Vagina (tissue), 2 donors: ENCODE measurements around the gene CCDC12. TPM values are rescaled to one million over a fixed set of nuclear protein-coding genes. Genes with fewer than 3 reads are reported as not detected.

ENCODE experiments used
- DNase-seq, 2 donors: peaks; one replicate each; pipeline ENCODE4 v3.0.0-alpha.2; 2017; ENCODE audit errors: extremely low spot score in 2 of 2
- H3K27ac ChIP-seq: fragments of 200-600 bp; sonication (generic); one replicate; pipeline ENCODE4 v1.5.1; 2019
- H3K27me3 ChIP-seq: fragments of 200-600 bp; sonication (generic); one replicate; pipeline ENCODE4 v1.5.1; 2019
- H3K36me3 ChIP-seq, 2 donors: fragments of 200-600 bp; sonication (generic); one replicate each; pipeline ENCODE4 v1.5.1; 2017 to 2019
- H3K4me1 ChIP-seq: fragments of 200-600 bp; sonication (generic); one replicate; pipeline ENCODE4 v1.5.1; 2019
- H3K4me3 ChIP-seq, 2 donors: fragments of 200-600 bp; sonication (generic); 1 replicate in 1 of 2; 2 replicates in 1 of 2; pipeline ENCODE4 v1.5.1; 2016 to 2019
- H3K9me3 ChIP-seq: fragments of 200-600 bp; sonication (generic); one replicate; pipeline ENCODE4 v1.5.1; 2019
- CTCF ChIP-seq, 3 experiments: fragments of 450-650 bp in 2 of 3; fragments of 200-600 bp in 1 of 3; sonication (generic) in 1 of 3; IDR thresholded peaks; one replicate each; pipeline ENCODE4 v1.5.1; 2017 to 2019; ENCODE audit warnings: antibody characterized with exemption in 3 of 3, mild to moderate bottlenecking in 2 of 3, moderate library complexity in 2 of 3
- POLR2A ChIP-seq, 2 donors: fragments of 450-650 bp; IDR thresholded peaks; one replicate each; pipeline ENCODE4 v1.6.1; 2017; ENCODE audit warnings: antibody characterized with exemption in 2 of 2, mild to moderate bottlenecking in 2 of 2, moderate library complexity in 2 of 2
- POLR2AphosphoS5 ChIP-seq, 2 donors: sonication (generic); formaldehyde crosslinking; IDR thresholded peaks; one replicate each; pipeline ENCODE4 v1.9.0; 2017; ENCODE audit warnings: antibody characterized with exemption in 2 of 2, mild to moderate bottlenecking in 2 of 2, low read depth in 1 of 2; ENCODE audit not compliant: insufficient read depth in 1 of 2
- intact Hi-C: fragments of 100-400 bp; cut with DNase I; formaldehyde crosslinking; loops from one replicate; pipeline ENCODE4 v1.15.1; 2023
- total RNA-seq: library from RNA; depleted of rRNA; stranded (reverse); fragments of >200 nt; gene quantifications from one replicate; pipeline ENCODE4 v1.2.3, GENCODE V29; 2016

Gene CCDC12
- total RNA-seq, 1 donor from 2014 or later = 55.5 TPM

GRCh38 chr3:46882377-46883053 is 94.0 kb downstream of the CCDC12 start:
- Histone ChIP-seq H3K27me3 (no peaks in the 10 kb centered on the region), H3K27ac (peak overlapping the region; percentile 89), H3K4me3 (peak overlapping the region; percentile 62 to 71), H3K9me3 (no peaks in the 10 kb centered on the region), H3K36me3 (no peaks in the 10 kb centered on the region), H3K4me1 (peaks cover 58% of the 10 kb centered on the region)
- no peak for DNase-seq
- intact Hi-C loops = loop anchor here (2.0 kb wide), 1 partner anchor 16 kb away; no protein-coding TSS in a partner anchor
- TF ChIP-seq POLR2AphosphoS5 (IDR thresholded peaks at IDR 0.05; ENCODE audit: insufficient read depth in 1 of 2, low read depth in 1 of 2) = peak in 1 of 2 donors; percentile 45
- peak in 1 of 2 donors; percentile 27 for TF ChIP-seq POLR2A (IDR thresholded peaks at IDR 0.05)
- no peak for TF ChIP-seq CTCF (IDR thresholded peaks at IDR 0.05)

- TF ChIP-seq POLR2A (IDR thresholded peaks at IDR 0.05) (no peak), POLR2AphosphoS5 (IDR thresholded peaks at IDR 0.05; ENCODE audit: insufficient read depth in 1 of 2, low read depth in 1 of 2) (no peak), CTCF (IDR thresholded peaks at IDR 0.05) (no peak)
- Histone ChIP-seq H3K4me3 (peak overlapping the region; percentile 62 to 71), H3K9me3 (no peaks in the 10 kb centered on the region), H3K27ac (peak overlapping the region; percentile 89), H3K27me3 (no peaks in the 10 kb centered on the region), H3K4me1 (peaks cover 58% of the 10 kb centered on the region), H3K36me3 (no peaks in the 10 kb centered on the region)
- intact Hi-C loops = loop anchor here (2.0 kb wide), 1 partner anchor 15 kb away; no protein-coding TSS in a partner anchor
- DNase-seq = no peak
Measured at GRCh38 chr3:46881596-46882376, 94.8 kb downstream of the CCDC12 start.

GRCh38 chr3:46880884-46881595 is 95.5 kb downstream of the CCDC12 start:
- no peaks in the 10 kb centered on the region for H3K36me3 ChIP-seq
- peak overlapping the region; percentile 62 to 71 for H3K4me3 ChIP-seq
- H3K27ac ChIP-seq = peak overlapping the region; percentile 89
- H3K4me1 ChIP-seq = peaks cover 58% of the 10 kb centered on the region
- no peak for DNase-seq
- H3K27me3 ChIP-seq = no peaks in the 10 kb centered on the region
- intact Hi-C loops = no loop called here
- H3K9me3 ChIP-seq = no peaks in the 10 kb centered on the region
- TF ChIP-seq POLR2AphosphoS5 (IDR thresholded peaks at IDR 0.05; ENCODE audit: insufficient read depth in 1 of 2, low read depth in 1 of 2) (peak in 1 of 2 donors; percentile 5), CTCF (IDR thresholded peaks at IDR 0.05) (no peak)

- no peaks in the 10 kb centered on the region for H3K36me3 ChIP-seq
- intact Hi-C loops = no loop called here
- peaks cover 43% of the 10 kb centered on the region for H3K4me1 ChIP-seq
- no peak overlapping the region for H3K4me3 ChIP-seq
- H3K9me3 ChIP-seq = no peaks in the 10 kb centered on the region
- H3K27me3 ChIP-seq = no peaks in the 10 kb centered on the region
- H3K27ac ChIP-seq = peak overlapping the region; percentile 63
- no peak for TF ChIP-seq POLR2A (IDR thresholded peaks at IDR 0.05)
- no peak for TF ChIP-seq POLR2AphosphoS5 (IDR thresholded peaks at IDR 0.05; ENCODE audit: insufficient read depth in 1 of 2, low read depth in 1 of 2)
- no peak for DNase-seq
Measured at GRCh38 chr3:46878781-46879436, 97.6 kb downstream of the CCDC12 start.
